ENCODE data around the gene ODAM. TPM values are rescaled to one million over a fixed set of nuclear protein-coding genes. Genes with fewer than 3 reads are reported as not detected.

The ODAM gene
- total RNA-seq, 1 experiment from 2014 or later: not detected

GRCh38 chr4:70187216-70187615 lies 8.3 kb upstream of the ODAM start:
- Histone ChIP-seq H3K79me2 (ENCODE audit: insufficient read depth, low read length) (no peaks in the 10 kb centered on the region), H3K9me3 (ENCODE audit: control insufficient read depth in 1 of 2, insufficient read depth in 1 of 2, low read depth in 1 of 2, low read length in 2 of 2) (no peaks in the 10 kb centered on the region), H3K27ac (ENCODE audit: low read depth, low read length) (no peak overlapping the region), H4K20me1 (ENCODE audit: insufficient read depth) (no peaks in the 10 kb centered on the region), H3K4me1 (ENCODE audit: control insufficient read depth in 1 of 2, insufficient read depth in 2 of 2, low read length in 2 of 2) (no peaks in the 10 kb centered on the region), H3K36me3 (ENCODE audit: control insufficient read depth in 1 of 2, insufficient read depth in 2 of 2, low read length in 2 of 2) (no peaks in the 10 kb centered on the region), H2AFZ (ENCODE audit: low read depth, low read length, poor library complexity, severe bottlenecking) (no peak overlapping the region), H3K9ac (ENCODE audit: low read length) (no peak overlapping the region), H3K9me2 (ENCODE audit: insufficient read depth) (no peaks in the 10 kb centered on the region), H3K4me2 (ENCODE audit: low read length) (no peak overlapping the region), H3K27me3 (ENCODE audit: insufficient read depth, low read length) (no peaks in the 10 kb centered on the region), H3K4me3 (replicated peaks in 1 of 2; ENCODE audit: low read depth in 1 of 2, low read length in 2 of 2) (no peak overlapping the region)
- POLR2A ChIA-PET: no interaction called here
- CTCF ChIA-PET: no interaction called here
- TF ChIP-seq POLR2A (IDR thresholded peaks at IDR 0.05; ENCODE audit: borderline replicate concordance, extremely low read depth, insufficient read depth, insufficient read length): no peak
- RAD21 ChIA-PET (ENCODE audit: low non-redundant PET in 1 of 2, low total read pairs in 2 of 2, uncharacterized antibody in 2 of 2, unreplicated experiment in 2 of 2): no interaction called here
- no TSS peak for BruUV-seq (replicated peaks)
- DNase-seq (ENCODE audit: low read depth, low spot score): no peak
- intact Hi-C loops (cut with micrococcal nuclease): loop anchor here (10.0 kb wide), 1 partner anchor 318 kb away; no protein-coding TSS in a partner anchor
- no peak for ATAC-seq

- DNase-seq (ENCODE audit: low read depth, low spot score) (no peak), ATAC-seq (no peak)
- TF ChIP-seq ELF1 (IDR thresholded peaks at IDR 0.05; ENCODE audit: borderline replicate concordance, low read depth) (no peak), REST (IDR thresholded peaks at IDR 0.05; ENCODE audit: low read depth) (no peak), SRF (IDR thresholded peaks at IDR 0.05; ENCODE audit: low read depth) (no peak)
- no peaks in the 10 kb centered on the region for H3K27me3 ChIP-seq (ENCODE audit: insufficient read depth, low read length)
- no peaks in the 10 kb centered on the region for H3K9me3 ChIP-seq (ENCODE audit: control insufficient read depth in 1 of 2, insufficient read depth in 1 of 2, low read depth in 1 of 2, low read length in 2 of 2)
- no peak overlapping the region for H3K4me2 ChIP-seq (ENCODE audit: low read length)
- H3K9ac ChIP-seq (ENCODE audit: low read length): no peak overlapping the region
- H3K27ac ChIP-seq (ENCODE audit: low read depth, low read length): no peak overlapping the region
- H3K9me2 ChIP-seq (ENCODE audit: insufficient read depth): no peaks in the 10 kb centered on the region
- RAD21 ChIA-PET (ENCODE audit: low non-redundant PET in 1 of 2, low total read pairs in 2 of 2, uncharacterized antibody in 2 of 2, unreplicated experiment in 2 of 2): no interaction called here
- CTCF ChIA-PET: no interaction called here
- no TSS peak for BruUV-seq (replicated peaks)
- H3K4me3 ChIP-seq (replicated peaks in 1 of 2; ENCODE audit: low read depth in 1 of 2, low read length in 2 of 2): no peak overlapping the region
- no peaks in the 10 kb centered on the region for H4K20me1 ChIP-seq (ENCODE audit: insufficient read depth)
- no peaks in the 10 kb centered on the region for H3K36me3 ChIP-seq (ENCODE audit: control insufficient read depth in 1 of 2, insufficient read depth in 2 of 2, low read length in 2 of 2)
- no peaks in the 10 kb centered on the region for H3K4me1 ChIP-seq (ENCODE audit: control insufficient read depth in 1 of 2, insufficient read depth in 2 of 2, low read length in 2 of 2)
- intact Hi-C loops (cut with micrococcal nuclease): no loop called here
- no peaks in the 10 kb centered on the region for H3K79me2 ChIP-seq (ENCODE audit: insufficient read depth, low read length)
- no peak overlapping the region for H2AFZ ChIP-seq (ENCODE audit: low read depth, low read length, poor library complexity, severe bottlenecking)
- POLR2A ChIA-PET: no interaction called here
Observed at GRCh38 chr4:70190579-70190978, 4.9 kb upstream of the ODAM start.

Measured in HCT116 (cell line).